ENCODE data around the gene ITGB8. TPM values are rescaled to one million over a fixed set of nuclear protein-coding genes. Genes with fewer than 3 reads are reported as not detected.

Gene ITGB8
- total RNA-seq, 6 donors from 2014 or later, result 5.2 to 30.5 (median 9.8) TPM

- H3K4me3 ChIP-seq, result no peak overlapping the region
- ATAC-seq (ENCODE audit: low FRiP score in 2 of 2) (no peak), DNase-seq (no peak)
- no peaks in the 10 kb centered on the region for H3K27me3 ChIP-seq
- H3K4me1 ChIP-seq, result peaks cover 0 to 18% (median 8%) of the 10 kb centered on the region in 4 donors
- no peak for TF ChIP-seq CTCF (IDR thresholded peaks at IDR 0.05)
- no peaks in the 10 kb centered on the region for H3K9me3 ChIP-seq
- 62% methylated on average over 4 of the region's 4 CpGs for WGBS, 2 donors
- H3K36me3 ChIP-seq, result no peaks in the 10 kb centered on the region
- no peak overlapping the region for H3K27ac ChIP-seq
Observed at GRCh38 chr7:20326342-20326741, 4.4 kb upstream of the ITGB8 start.

- Histone ChIP-seq H3K4me3 (no peak overlapping the region), H3K27me3 (no peaks in the 10 kb centered on the region), H3K27ac (no peak overlapping the region), H3K9me3 (no peaks in the 10 kb centered on the region), H3K4me1 (peaks cover 0 to 25% (median 14%) of the 10 kb centered on the region in 4 donors), H3K36me3 (no peaks in the 10 kb centered on the region)
- WGBS, 2 donors, result 83 to 90% methylated on average over 1 of the region's 1 CpG
- TF ChIP-seq CTCF (IDR thresholded peaks at IDR 0.05) (no peak), POLR2A (IDR thresholded peaks at IDR 0.05) (no peak), EP300 (IDR thresholded peaks at IDR 0.05) (no peak), POLR2AphosphoS5 (IDR thresholded peaks at IDR 0.05) (no peak)
- ATAC-seq (ENCODE audit: low FRiP score in 2 of 2) (no peak), DNase-seq (no peak)
Observed at GRCh38 chr7:20327055-20327454, 3.6 kb upstream of the ITGB8 start.

GRCh38 chr7:20328027-20328426 lies 2.7 kb upstream of the ITGB8 start:
- TF ChIP-seq EP300 (IDR thresholded peaks at IDR 0.05), result no peak
- TF ChIP-seq CTCF (IDR thresholded peaks at IDR 0.05), result no peak
- TF ChIP-seq POLR2AphosphoS5 (IDR thresholded peaks at IDR 0.05), result no peak
- no peak for TF ChIP-seq POLR2A (IDR thresholded peaks at IDR 0.05)
- DNase-seq (no peak), ATAC-seq (ENCODE audit: low FRiP score in 2 of 2) (no peak)
- no peaks in the 10 kb centered on the region for H3K27me3 ChIP-seq
- H3K36me3 ChIP-seq, result no peaks in the 10 kb centered on the region
- H3K4me3 ChIP-seq, result no peak overlapping the region
- H3K27ac ChIP-seq, result no peak overlapping the region
- WGBS, 2 donors, result 76 to 90% methylated on average over 2 of the region's 2 CpGs
- peaks cover 0 to 25% (median 14%) of the 10 kb centered on the region in 4 donors for H3K4me1 ChIP-seq
- no peaks in the 10 kb centered on the region for H3K9me3 ChIP-seq

GRCh38 chr7:20328692-20329091 lies 2.0 kb upstream of the ITGB8 start:
- H3K4me1 ChIP-seq, result peaks cover 0 to 25% (median 14%) of the 10 kb centered on the region in 4 donors
- H3K9me3 ChIP-seq, result no peaks in the 10 kb centered on the region
- 96 to 100% methylated on average over 1 of the region's 1 CpG for WGBS, 2 donors
- DNase-seq, result no peak
- no peak for ATAC-seq (ENCODE audit: low FRiP score in 2 of 2)
- H3K4me3 ChIP-seq, result no peak overlapping the region
- no peaks in the 10 kb centered on the region for H3K36me3 ChIP-seq
- TF ChIP-seq POLR2AphosphoS5 (IDR thresholded peaks at IDR 0.05) (no peak), POLR2A (IDR thresholded peaks at IDR 0.05) (no peak), EP300 (IDR thresholded peaks at IDR 0.05) (no peak), CTCF (IDR thresholded peaks at IDR 0.05) (no peak)
- no peak overlapping the region for H3K27ac ChIP-seq
- no peaks in the 10 kb centered on the region for H3K27me3 ChIP-seq

- no peaks in the 10 kb centered on the region for H3K36me3 ChIP-seq
- H3K27me3 ChIP-seq, result no peaks in the 10 kb centered on the region
- peak; percentile 74 to 75 for ATAC-seq (ENCODE audit: low FRiP score in 2 of 2)
- WGBS, 2 donors, result 6 to 8% methylated on average over 30 to 31 of the region's 31 CpGs
- TF ChIP-seq POLR2AphosphoS5 (IDR thresholded peaks at IDR 0.05), result no peak
- peak in 2 of 6 experiments; percentile 26 to 27 for TF ChIP-seq CTCF (IDR thresholded peaks at IDR 0.05)
- peak in 1 of 4 donors; percentile 45 for TF ChIP-seq POLR2A (IDR thresholded peaks at IDR 0.05)
- TF ChIP-seq EP300 (IDR thresholded peaks at IDR 0.05), result no peak
- H3K4me3 ChIP-seq, result peak overlapping the region; percentile 37 to 60 (median 50)
- peak overlapping the region; percentile 72 to 85 (median 80) for H3K27ac ChIP-seq
- no peaks in the 10 kb centered on the region for H3K9me3 ChIP-seq
- DNase-seq, result peak; percentile 72 to 82
- peaks cover 0 to 25% (median 14%) of the 10 kb centered on the region in 4 donors for H3K4me1 ChIP-seq
Observed at GRCh38 chr7:20329389-20330238, 1.1 kb upstream of the ITGB8 start.

Data from upper lobe of left lung (tissue), 6 donors.